Breast epithelium (tissue), 4 donors: Measurements from ENCODE around the gene SHROOM3. TPM values are rescaled to one million over a fixed set of nuclear protein-coding genes. Genes with fewer than 3 reads are reported as not detected.

ENCODE experiments used
- DNase-seq, 2 donors: peaks; one replicate each; pipeline ENCODE4 v3.0.0-alpha.2; 2019; ENCODE audit warnings: low spot score in 2 of 2
- H3K27ac ChIP-seq, 2 donors: fragments of 200-600 bp; sonication (generic) in 1 of 2; one replicate each; pipeline ENCODE4 v1.5.1; 2016 to 2019; ENCODE audit warnings: mild to moderate bottlenecking in 1 of 2
- H3K27me3 ChIP-seq, 2 donors: fragments of 200-600 bp; sonication (generic) in 1 of 2; one replicate each; pipeline versions ENCODE4 v1.5.1 to v1.6.0; 2017 to 2019; ENCODE audit warnings: control low read depth in 1 of 2, mild to moderate bottlenecking in 1 of 2
- H3K36me3 ChIP-seq: fragments of 200-600 bp; one replicate; pipeline ENCODE4 v1.5.1; 2019
- H3K4me1 ChIP-seq, 2 donors: fragments of 200-600 bp; sonication (generic); one replicate each; pipeline ENCODE4 v1.5.1; 2016 to 2019; ENCODE audit warnings: control low read depth in 1 of 2
- H3K4me3 ChIP-seq, 3 donors: fragments of 200-600 bp; sonication (generic); 1 replicate in 2 of 3; 2 replicates in 1 of 3; pipeline ENCODE4 v1.5.1; 2016 to 2019; ENCODE audit warnings: mild to moderate bottlenecking in 3 of 3, moderate library complexity in 2 of 3
- H3K9me3 ChIP-seq, 2 donors: fragments of 200-600 bp; sonication (generic) in 1 of 2; one replicate each; pipeline ENCODE4 v1.5.1; 2016 to 2019; ENCODE audit warnings: control low read depth in 1 of 2
- CTCF ChIP-seq, 3 donors: fragments of 450-650 bp; IDR thresholded peaks; one replicate each; pipeline ENCODE4 v1.5.1; 2016 to 2017; ENCODE audit warnings: antibody characterized with exemption in 3 of 3, mild to moderate bottlenecking in 3 of 3, moderate library complexity in 3 of 3
- POLR2A ChIP-seq: fragments of 450-650 bp; IDR thresholded peaks from one replicate; pipeline ENCODE4 v1.6.1; 2016; ENCODE audit warnings: antibody characterized with exemption, mild to moderate bottlenecking, moderate library complexity
- POLR2AphosphoS5 ChIP-seq, 3 donors: sonication (generic); formaldehyde crosslinking; IDR thresholded peaks; one replicate each; pipeline ENCODE4 v1.6.1; 2017; ENCODE audit warnings: antibody characterized with exemption in 3 of 3
- intact Hi-C: fragments of 100-400 bp; cut with DNase I; formaldehyde crosslinking; loops from one replicate; pipeline ENCODE4 v1.15.1; 2023; ENCODE audit warnings: low total_unique reads
- total RNA-seq, 3 donors: library from RNA; depleted of rRNA; stranded (reverse); fragments of >200 nt; gene quantifications; one replicate each; pipeline ENCODE4 v1.1.0, GENCODE V29; 2016

Gene SHROOM3
- total RNA-seq, 3 donors from 2014 or later = 0.32 to 145 (median 100) TPM

GRCh38 chr4:76581077-76581962 is 146.3 kb downstream of the SHROOM3 start:
- Histone ChIP-seq H3K27ac (no peak overlapping the region), H3K27me3 (no peaks in the 10 kb centered on the region), H3K36me3 (no peaks in the 10 kb centered on the region), H3K9me3 (no peaks in the 10 kb centered on the region), H3K4me1 (no peaks in the 10 kb centered on the region), H3K4me3 (no peak overlapping the region)
- intact Hi-C loops = no loop called here
- TF ChIP-seq POLR2A = no peak
- DNase-seq = no peak

DNA sequence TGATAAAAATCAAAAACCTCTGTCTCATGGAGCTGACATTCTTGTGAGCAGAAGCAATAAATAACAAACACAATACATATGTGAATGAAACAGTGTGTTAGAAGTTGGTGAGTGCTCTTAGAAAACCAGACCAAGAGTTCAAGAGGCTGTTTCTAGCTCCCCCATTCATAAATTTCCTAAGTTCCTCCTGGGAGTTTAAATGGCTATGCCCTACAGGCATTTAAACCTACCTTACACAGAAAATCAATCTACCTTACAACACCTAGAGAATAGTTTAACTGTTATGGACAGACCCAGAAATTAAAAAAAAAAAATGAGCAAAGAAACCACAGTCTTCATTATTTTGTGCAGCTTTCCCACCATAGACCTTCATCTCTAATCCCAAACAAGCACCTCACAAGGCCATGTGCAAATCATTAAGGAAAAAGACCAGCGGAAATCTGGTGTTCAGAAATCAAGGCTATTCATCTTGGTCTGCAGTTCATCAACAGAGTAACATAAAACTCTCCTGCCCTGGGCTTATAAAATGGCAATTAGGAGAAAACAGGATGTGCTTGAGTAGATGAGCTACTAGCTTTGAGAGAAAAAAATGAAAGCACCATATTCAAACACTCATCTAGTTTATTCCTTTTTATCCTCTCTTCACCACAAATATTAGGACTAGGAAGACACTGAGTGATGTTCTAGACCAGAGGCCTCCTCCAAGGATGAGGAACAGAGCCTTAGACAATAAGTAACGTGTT is 147.2 kb downstream of the SHROOM3 start:
- H3K4me1 ChIP-seq = no peaks in the 10 kb centered on the region
- H3K27ac ChIP-seq = peak overlapping the region in 1 of 2 donors; percentile 27
- no peaks in the 10 kb centered on the region for H3K9me3 ChIP-seq
- no peak overlapping the region for H3K4me3 ChIP-seq
- intact Hi-C loops = no loop called here
- no peaks in the 10 kb centered on the region for H3K27me3 ChIP-seq
- no peak for DNase-seq
- no peaks in the 10 kb centered on the region for H3K36me3 ChIP-seq
- TF ChIP-seq CTCF (IDR thresholded peaks at IDR 0.05) = no peak
- no peak for TF ChIP-seq POLR2A
- TF ChIP-seq POLR2AphosphoS5 (IDR thresholded peaks at IDR 0.05) = no peak

DNA sequence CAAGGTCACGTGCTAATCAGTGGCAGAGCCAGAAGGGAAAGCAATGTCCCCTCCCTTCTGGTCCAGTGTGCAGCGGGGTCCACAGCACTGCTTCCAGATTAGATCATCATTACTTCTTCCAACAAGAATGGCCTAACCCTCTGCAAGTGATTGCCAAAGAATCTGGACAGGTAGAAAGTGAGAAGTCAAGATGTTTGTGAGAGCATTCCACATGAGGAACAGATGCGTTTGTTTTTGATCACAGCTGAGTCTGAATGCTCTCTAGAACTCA is 147.7 kb downstream of the SHROOM3 start:
- Histone ChIP-seq H3K27ac (peak overlapping the region in 1 of 2 donors; percentile 27), H3K36me3 (no peaks in the 10 kb centered on the region), H3K4me1 (no peaks in the 10 kb centered on the region), H3K27me3 (no peaks in the 10 kb centered on the region), H3K9me3 (no peaks in the 10 kb centered on the region), H3K4me3 (no peak overlapping the region)
- TF ChIP-seq CTCF (IDR thresholded peaks at IDR 0.05) (no peak), POLR2AphosphoS5 (IDR thresholded peaks at IDR 0.05) (no peak), POLR2A (no peak)
- no peak for DNase-seq
- intact Hi-C loops = no loop called here

DNA sequence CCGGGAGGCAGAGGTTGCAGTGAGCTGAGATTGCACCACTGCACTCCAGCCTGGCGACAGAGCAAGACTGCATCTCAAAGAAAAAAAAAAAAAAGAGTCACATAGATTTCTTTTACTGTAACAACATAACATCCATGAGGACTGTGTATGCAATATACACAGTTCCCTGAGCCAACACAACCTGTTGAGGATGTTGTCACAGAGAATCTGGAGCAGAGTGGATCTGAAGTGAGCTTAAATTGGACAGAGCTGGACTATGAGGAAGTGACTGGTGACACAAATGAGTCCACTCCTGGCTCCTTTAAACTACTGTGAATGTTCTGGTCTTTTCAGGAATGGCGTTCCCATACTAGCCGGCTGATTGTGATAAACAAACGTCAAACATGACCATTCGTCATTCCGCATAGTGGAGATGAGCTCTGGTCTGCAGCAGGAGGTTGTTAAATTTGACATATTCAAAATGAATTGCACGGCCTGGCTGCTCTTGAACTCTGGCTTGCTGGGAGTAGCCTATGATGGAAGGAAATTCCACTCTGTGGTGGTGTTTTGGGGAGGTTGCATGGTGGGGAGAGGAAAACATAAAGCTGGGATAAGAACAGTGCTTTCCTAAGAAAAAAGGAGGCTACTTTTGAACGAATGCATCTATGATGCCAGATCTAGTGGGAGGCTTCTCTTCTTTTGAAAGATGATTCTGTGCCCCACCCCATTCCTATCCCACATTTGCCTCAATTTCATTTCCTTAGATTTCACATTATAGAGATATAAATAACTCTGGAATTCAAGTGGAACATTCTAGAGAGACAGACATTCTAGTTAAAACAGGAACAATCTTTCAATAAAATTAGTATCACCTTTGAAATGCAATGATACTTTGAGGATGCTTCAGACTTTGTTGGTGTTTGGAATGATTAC is 149.5 kb downstream of the SHROOM3 start:
- no peaks in the 10 kb centered on the region for H3K36me3 ChIP-seq
- no peak overlapping the region for H3K4me3 ChIP-seq
- DNase-seq = no peak
- no peaks in the 10 kb centered on the region for H3K27me3 ChIP-seq
- H3K9me3 ChIP-seq = no peaks in the 10 kb centered on the region
- no peaks in the 10 kb centered on the region for H3K4me1 ChIP-seq
- intact Hi-C loops = no loop called here
- H3K27ac ChIP-seq = peak overlapping the region in 1 of 2 donors; percentile 24
- TF ChIP-seq POLR2AphosphoS5 (IDR thresholded peaks at IDR 0.05) = no peak
- no peak for TF ChIP-seq CTCF (IDR thresholded peaks at IDR 0.05)
- no peak for TF ChIP-seq POLR2A

- TF ChIP-seq POLR2A (no peak), CTCF (IDR thresholded peaks at IDR 0.05) (no peak), POLR2AphosphoS5 (IDR thresholded peaks at IDR 0.05) (no peak)
- Histone ChIP-seq H3K4me1 (no peaks in the 10 kb centered on the region), H3K9me3 (no peaks in the 10 kb centered on the region), H3K27ac (peak overlapping the region; percentile 87 to 90), H3K27me3 (no peaks in the 10 kb centered on the region), H3K4me3 (no peak overlapping the region), H3K36me3 (no peaks in the 10 kb centered on the region)
- intact Hi-C loops = no loop called here
- no peak for DNase-seq
Measured at GRCh38 chr4:76585272-76585671, 150.2 kb downstream of the SHROOM3 start.
